Ureter (tissue), 1 donor: ENCODE results near the gene PTPRB. TPM values are rescaled to one million over a fixed set of nuclear protein-coding genes. Genes with fewer than 3 reads are reported as not detected.

Experiments used
- DNase-seq: peaks from one replicate; pipeline ENCODE4 v3.0.0-alpha.2; 2020; ENCODE audit warnings: low spot score
- total RNA-seq: library from RNA; stranded (reverse); gene quantifications from one replicate; pipeline ENCODE4 v1.2.4, GENCODE V29; 2023
- donor health status: DM: yes; HTN: yes; CAD: no.

The PTPRB gene
- total RNA-seq, 1 donor from 2014 or later = 28.6 TPM

DNA sequence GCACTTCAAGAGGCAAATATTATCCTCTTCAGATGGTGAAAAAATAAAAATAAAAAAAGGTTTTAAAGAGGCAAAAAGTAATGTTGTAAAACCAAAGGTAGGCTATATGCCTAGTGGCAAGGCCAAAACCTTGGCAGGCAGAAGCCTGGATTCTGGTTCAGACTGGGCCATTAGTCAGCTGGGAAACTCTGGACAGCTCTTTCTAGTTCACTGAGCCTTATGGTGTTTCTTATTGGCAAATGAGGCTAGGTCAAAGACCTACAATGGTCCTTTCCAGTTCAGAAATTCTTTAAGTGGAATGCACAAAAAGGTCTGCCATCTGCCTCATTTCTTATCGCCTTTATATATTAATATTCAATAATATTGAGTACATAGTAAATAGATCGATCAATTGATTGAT, 44.6 kb downstream of the PTPRB start:
- DNase-seq = no peak

DNA sequence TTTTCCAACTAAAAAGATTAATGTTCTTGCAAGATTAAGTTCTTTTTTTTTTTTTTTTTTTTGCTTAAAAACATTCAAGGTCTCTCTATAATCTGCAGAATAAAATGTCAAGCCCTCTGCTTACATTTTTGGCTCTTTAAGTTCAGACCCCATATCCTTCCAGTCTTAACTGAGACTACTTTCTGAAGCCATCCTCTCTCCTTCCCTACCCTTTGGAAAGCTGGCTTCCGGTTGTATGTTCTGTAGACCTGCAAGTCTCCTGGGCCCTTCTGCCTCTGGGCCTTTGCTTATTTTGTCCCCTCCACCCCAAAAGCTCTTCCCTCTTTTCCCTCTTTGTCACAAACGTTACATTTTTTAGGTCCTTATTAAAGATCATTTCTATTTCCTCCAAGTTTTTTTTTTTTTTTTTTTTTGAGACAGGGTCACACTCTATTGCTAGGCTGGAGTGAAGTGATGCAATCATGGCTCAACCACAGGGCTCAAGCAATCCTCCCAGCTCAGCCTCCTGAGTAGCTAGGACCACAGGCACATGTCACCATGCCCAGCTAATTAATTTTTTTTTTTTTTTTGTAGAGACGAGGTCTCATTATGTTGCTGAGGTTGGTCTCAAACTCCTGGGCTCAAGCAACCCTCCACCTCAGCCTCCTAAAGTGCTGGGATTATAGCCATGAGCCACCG, 46.5 kb downstream of the PTPRB start:
- DNase-seq = no peak

DNA sequence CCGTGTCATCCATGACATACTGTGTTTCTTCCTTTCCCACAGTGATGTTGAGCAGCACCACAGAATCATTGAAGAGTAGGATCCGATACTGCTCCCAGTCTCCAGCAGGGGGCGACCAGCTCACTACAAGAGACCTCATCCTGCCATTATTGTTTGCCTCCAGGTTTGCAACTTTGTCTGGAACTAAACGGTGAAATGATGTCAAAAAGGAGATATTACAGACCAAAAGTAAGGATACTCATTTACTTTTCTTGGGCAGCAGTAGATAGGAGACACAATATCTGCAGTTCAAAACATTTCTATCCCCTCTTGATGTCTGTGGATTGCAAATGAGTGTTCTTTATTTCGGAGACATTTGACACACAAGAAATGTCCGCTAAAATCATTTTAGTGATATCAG, 47.2 kb downstream of the PTPRB start:
- peak; percentile 60 for DNase-seq

DNA sequence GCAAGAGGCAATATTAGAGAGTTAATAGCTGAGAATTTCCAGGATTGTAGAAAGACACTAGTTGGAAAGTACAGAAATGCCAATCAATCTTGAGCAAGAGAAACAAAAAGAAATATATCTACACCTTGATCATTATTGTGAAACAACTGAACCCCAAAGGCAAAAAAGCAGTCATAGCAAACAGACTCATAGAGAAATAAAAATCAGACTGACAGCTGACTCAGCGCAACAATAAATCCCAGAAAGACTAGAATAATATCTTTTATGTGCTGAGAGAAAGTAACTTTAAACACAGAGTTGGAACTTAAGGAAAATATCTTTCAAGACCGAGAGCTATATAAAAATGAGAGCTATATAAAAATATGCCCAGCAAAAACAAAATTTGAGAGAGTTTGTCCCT, 52.9 kb downstream of the PTPRB start:
- DNase-seq = no peak

DNA sequence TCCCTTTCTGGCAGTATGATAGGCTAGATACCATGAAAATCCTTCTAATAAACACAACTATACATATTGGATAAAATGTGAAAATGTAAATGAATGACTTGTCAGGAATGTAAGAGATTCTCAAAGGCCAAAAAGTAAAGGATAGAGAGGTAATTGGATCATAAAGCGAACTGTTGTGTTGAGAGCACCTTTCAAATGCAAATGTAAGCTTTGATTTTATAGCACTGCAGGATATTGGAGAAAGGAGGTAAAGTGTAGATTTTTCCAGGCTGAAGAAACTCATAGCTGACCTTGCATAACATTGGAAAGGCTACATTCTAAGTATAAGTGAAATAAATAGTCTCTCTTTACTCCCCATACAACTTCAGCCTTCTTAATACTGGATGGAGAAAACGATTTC, 54.0 kb downstream of the PTPRB start:
- no peak for DNase-seq

DNA sequence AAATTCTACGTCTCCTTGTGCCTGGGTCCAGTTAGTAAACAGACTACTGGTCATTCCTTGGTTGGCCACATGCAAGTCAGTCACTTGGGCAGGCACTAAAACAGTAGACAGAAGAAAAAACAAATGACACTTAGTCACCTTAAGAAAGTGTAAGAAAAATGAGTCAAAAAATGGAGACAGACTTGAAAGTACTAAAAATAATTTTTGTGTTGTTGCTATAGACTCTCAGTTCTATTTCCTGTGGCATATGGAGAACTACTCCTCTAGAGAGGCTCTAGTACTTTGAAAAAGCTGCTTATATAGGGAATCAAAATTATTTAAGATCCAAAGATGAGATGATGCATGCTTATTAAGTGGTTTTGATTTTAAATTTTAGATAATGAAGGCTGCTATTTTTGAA, 56.0 kb downstream of the PTPRB start:
- no peak for DNase-seq

DNA sequence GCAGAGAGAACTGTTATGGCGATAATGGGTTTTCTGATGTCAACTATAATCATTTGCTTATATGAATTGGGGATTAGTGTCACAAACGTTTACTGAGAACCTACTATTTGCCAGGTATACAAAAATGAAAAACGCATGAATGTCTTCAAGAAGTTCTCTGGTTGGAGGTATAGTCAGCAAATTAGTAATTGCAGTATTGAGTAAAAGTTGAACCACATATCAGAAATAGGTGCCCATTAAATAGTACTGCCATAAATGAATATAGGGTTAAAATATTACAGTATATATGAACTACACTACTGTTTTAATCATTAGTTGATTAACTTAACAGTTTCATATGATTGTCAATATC, 60.0 kb downstream of the PTPRB start:
- no peak for DNase-seq

DNA sequence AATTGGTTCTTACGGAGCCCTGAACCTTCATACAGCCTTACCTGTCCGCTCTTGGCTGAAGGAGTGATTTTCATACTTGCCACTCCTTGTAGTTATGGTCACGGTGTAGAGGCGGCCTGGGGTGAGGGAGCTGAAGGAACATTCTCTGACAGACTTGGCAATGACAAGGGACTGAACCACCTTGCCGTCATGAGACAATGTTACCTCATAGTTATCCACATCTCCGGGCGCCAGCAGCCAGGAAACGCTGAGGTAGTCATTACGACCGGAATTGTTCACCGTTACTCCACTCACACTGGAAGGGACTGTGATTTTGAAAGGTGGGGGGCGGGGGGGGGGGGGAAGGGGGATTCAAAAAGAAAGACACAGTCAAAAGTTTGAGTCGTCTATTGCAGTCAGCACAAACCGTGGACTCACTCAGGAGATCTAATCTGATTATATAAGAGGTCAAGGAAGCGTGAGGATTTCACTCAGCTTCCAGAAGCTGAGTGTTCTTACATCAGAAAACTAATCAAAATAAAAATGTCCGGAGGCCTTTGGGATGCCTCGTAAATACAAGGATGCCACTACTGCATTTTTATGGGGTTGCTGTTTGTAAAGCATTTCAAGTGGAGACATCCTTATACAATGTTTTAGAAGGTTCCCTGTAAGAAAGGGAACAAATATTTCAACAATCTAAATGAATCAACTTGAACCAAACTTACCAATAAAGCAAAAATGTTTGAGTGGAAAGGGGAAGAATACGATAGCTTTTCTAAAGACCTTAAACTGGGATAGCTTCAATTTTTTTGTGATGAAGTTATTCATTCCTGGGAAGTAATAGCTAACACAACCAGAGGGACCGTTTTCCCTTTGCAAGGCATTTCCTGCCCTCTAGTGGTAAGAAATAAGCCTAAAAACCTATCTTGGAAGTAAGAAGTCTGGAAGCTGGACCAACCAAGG, 60.6 kb downstream of the PTPRB start:
- DNase-seq = no peak

DNA sequence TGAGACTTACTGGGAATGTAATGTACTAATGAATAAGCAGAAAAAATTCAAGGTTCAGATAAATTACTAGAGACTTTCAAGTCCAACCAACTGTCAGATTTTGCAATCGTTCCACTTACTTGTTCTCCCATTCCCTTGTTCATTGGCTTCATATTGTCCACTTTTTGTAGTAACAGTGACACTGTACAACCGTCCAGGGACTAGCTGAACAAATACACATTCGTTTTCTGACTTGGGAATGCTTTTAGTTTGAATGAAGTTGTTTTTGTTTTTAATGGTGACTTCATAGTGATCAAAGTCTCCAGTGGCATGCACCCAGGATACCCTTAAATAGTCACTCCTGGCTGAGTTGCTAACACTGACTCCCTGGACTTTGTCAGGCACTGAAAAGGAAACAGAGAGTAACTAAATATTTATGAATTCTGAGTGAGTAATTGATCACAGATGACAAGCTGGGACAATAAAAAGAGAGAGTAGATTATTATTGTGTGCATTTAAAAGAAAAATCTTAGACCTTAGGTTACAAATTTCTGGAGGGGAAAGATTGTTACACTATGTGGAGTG, 65.4 kb downstream of the PTPRB start:
- no peak for DNase-seq

DNA sequence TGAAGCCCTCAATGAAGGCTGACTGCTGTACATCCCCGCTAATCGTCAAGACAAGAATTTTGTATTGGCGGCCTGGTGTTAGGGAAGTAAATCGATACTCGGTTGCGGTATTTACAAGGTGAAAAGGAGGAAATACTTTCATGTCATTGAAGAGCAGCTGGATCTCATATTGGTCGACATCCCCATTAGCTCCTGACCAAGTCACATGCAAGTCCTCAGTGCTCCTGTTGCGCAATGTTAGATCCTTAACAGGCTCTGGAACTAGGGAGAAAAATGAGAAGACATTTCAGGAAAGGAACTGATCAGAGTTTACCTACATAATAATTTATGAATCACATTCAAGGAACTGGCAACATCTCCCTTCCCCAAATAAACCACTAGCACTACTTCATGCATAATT, 66.2 kb downstream of the PTPRB start:
- no peak for DNase-seq

DNA sequence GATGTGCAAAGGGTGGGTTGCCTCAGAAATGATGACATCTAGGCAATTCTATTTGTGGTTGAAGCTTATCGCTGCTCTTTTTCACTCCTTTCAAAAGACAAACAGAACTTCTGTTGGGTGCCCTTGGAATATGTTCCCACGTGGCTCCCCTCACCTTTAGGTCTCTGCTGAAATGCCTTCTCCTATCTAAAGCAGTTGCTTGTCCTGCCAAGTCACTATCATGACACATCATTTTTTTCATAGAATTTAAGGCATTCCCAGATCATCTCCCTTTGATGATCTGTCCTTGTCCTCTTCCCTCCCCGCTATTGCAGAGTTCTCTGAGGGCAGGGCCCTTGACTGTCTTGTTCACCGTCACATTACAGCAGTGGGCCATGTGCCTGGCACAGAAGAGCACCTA, 75.7 kb downstream of the PTPRB start:
- no peak for DNase-seq

DNA sequence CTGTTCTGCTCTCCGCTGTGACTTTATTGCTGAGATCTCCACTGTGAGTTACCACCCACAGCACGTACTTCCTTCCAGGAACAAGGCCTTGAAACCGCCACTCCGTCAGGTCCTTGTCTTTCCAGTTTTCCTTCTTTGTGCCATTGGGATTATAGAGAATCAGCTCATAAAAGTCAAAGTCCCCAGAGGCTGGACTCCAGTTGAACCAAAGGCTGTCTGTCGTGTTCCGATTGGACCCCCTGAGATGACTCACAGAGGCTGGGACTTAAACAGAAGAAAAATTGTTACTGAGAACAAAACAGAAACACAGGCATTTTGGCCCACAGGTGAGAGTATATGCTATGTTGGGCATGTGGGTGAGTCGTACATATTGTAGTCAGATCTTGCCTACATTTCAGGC, 76.6 kb downstream of the PTPRB start:
- no peak for DNase-seq

DNA sequence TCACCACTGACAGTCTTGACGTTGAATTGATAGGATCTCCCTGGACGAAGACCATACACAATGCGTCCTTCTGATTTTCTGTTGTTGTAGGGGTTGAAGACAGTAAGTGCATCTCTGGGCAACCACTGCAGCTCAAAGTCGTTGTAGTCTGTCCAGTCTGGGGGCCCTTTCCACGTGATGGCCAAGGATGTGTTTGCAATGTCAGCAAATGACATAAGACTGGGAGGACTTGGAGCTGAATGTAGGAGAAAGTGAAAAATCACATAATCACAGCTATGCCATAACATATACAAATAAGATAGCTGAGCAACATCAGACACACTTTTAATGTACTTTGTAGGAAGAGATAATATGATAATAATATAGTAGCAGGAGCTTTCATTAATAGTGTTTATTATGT, 77.8 kb downstream of the PTPRB start:
- DNase-seq = no peak

DNA sequence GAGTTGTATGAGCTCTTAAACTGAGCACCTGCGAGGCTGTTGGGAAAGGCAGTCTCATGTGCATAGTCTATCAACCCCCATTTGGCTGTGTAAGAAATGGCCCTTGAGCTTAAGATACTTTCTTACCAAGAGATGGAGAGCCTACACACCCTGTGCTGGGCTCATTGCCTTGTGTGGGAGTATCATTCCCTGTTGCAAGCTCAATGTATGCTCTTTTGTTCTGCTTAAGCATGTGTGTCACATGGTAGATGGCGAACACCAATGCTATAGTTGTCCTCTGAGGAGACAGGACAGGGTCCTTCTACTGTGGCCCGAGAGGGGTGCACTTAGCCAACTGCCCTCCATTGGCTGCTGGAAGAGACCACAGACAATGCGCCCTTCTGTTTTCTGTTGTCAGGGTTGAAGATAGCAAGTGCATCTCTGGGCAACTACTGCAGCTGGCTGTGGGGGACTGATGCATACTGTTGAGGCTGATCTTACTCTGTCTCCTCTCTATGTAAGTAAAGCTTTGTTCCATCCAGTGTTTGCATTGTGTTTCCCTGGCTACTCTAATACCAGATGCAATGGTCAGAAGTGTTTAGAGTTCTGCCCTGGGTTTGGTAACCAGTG, 79.5 kb downstream of the PTPRB start:
- no peak for DNase-seq

DNA sequence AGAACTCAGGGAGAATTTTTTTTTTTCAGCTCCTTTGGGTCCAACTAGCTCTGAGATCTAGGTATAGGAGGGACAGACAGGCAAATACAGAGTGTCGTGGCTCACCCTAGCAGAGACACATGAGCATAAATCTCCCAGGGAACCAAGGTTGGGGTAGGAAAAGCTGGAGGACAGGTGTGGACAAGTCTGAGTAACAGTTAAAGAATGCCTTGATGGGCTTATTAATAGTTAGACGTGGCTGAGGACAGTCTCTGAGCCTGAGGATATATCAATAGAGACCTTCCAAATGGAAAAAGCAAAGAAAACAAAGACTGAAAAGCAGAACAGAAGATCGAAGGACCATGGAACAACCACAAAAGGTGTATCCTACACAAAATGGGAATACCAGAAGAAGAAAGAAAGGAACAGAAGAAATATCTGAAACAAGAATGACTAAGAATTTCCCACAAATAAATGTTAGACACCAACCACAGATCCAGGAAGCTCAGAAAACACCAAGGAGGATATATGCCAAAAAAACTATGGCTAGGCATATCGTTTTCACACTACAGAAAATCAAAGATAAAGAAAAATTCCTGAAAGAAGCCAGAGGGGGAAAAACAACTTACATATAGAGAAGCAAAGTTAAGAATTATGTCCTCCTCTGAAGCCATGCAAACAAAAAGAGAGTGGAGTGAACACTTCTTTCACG, 80.9 kb downstream of the PTPRB start:
- DNase-seq = no peak

DNA sequence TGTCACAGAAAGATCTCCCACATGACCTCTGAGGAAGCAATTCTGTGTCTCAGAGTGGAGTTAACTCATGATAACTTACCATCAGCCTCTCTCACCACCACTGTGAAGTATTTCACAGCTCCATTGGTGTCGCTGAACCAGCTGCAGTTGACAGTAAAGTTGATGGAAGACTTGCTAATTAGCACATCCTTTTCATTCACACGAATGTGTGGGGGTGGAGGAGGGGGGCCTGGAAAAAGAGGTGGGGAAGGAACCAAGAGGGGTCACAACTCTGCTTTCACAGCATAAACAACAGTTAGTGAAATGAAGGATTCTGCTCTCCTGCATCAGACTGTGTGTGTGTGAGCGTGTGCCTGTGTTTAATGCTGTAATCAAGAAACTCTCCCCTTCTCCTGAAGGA, 82.1 kb downstream of the PTPRB start:
- DNase-seq = no peak

DNA sequence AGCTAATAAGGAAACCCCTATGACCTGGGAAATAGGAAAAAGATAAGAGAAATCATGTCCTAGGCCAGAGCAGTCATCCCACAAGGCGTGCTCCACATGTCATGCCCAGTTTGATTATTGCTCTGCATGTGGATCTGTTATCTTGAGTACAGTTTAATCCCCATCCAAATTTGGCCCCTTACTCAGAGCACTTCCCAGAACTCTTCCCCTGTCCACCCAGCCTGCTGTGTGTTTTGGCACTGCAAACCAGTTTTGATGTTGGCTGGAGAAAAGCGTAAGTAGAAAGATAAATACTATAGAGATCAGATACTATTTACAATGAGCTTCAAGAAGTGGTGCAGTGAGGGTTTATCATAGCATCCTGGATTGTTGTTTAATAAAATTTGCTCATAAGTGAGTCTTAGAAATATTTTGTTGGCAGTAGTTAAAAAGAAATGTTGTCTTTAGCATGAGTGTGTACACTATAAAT, 83.8 kb downstream of the PTPRB start:
- no peak for DNase-seq

DNA sequence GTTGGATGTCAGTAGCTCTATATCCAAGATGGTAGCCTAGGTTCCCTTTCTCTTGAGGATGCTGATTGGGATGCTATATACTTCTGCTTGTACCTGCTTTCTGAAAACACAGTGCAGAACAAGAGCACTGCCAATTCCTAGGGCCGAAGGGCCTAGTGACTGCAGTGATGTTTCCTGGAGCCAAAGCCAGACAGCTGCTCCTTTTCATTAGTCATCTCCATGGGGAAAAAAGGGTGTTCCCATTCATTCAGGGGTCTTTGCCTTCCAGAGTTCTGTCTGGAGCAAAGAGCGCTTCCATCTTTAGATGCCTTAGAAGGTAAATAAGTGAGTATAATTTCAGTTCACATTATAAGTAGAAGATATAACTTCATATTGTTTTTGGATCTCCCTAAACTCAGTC, 85.5 kb downstream of the PTPRB start:
- DNase-seq = no peak

DNA sequence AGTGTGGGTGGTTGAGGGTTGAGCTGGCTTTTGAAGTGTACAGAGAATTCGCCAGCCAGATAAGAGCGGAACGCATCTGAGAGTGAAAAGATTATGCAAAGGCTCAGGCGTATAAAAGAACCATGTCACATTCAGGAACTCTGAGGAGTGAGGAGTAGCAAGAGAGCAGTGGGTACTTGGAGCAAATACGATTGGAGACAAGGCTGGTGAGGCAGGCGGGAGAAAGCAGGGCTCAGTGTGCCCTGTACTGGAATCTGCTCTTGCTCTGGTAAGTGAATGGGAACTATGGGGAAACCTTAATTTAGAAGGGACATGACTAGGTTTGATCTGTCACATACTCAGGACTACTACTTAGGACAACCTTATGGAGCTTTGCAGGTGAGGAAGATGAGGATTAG, 87.0 kb downstream of the PTPRB start:
- no peak for DNase-seq

DNA sequence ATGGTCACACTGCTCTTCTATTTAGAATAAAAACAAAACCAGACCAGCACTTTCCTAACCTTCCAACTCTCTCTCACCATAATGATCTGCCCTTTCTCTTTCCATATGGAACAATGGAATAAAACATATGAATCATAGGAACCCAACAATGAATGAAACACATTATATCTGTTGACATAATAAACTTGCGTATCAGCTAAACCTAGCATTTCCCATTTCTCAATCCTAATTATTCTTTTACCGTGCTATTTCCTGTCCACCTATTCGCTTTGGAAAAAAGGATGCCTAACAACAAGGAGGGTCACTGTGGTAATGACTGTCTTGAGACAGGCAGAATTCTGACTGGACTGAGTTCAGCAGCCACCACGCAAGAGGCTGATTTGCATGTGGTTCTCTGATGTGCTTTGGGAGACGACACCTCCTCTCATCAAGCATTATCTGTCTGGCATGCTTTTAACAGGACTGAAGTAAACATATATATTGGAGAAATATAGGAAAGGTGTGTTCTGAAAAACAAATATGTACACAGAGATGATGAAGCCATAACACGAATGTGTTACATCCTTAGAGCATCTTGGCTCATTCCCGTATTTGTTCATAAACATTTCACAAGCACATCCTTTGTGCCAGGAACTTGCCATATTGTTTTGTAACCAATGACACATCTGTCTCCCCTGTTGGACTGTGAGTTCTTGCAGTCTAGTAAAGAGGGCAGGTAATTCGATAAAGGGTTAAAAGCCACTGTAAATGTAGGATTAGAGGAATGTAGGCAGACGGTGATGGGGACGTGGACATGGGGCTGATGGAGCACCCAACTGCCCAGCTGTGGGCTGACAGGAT, 87.7 kb downstream of the PTPRB start:
- no peak for DNase-seq

DNA sequence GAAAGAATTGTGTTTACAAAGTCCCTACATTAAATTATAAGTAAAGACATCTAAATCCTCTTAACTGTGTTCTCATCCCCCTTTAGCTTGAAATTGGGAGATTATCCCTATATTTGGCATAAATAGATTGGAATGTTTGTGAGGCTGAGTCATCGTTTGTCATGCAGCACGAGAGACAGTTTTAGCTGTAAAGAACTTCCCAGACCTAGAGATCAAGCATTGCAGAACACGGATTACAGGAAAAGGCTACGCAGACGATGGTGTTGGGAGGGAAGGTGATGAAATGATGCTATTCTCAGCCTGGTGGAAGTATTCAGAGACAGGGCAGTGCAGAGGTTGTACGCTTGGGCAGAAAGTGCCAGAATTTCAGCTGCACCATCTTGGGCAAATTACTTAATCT, 93.8 kb downstream of the PTPRB start:
- no peak for DNase-seq
